BLaER1 treated with 17β-estradiol and CSF1 and Interleukin-3, amounts not matched to agents 10 nM and 100 nM (cell line): Measurements from ENCODE around the gene DUSP15.

Experiments
- H3K27ac ChIP-seq, 11 experiments: shearing (Covaris generic); formaldehyde crosslinking; 2 replicates each; pipeline ENCODE4 v1.8.1; 2022
- H3K27me3 ChIP-seq, 11 experiments: shearing (Covaris generic); formaldehyde crosslinking; 2 replicates each; pipeline ENCODE4 v1.8.1; 2022
- H3K36me3 ChIP-seq, 11 experiments: shearing (Covaris generic); formaldehyde crosslinking; 2 replicates each; pipeline ENCODE4 v1.8.1; 2022
- H3K4me1 ChIP-seq, 10 experiments: shearing (Covaris generic); formaldehyde crosslinking; 2 replicates each; pipeline ENCODE4 v1.8.1; 2022
- H3K4me2 ChIP-seq, 11 experiments: shearing (Covaris generic); formaldehyde crosslinking; 2 replicates each; pipeline ENCODE4 v1.8.1; 2022
- H3K4me3 ChIP-seq, 10 experiments: shearing (Covaris generic); formaldehyde crosslinking; 2 replicates each; pipeline ENCODE4 v1.8.1; 2022
- H3K9ac ChIP-seq, 11 experiments: shearing (Covaris generic); formaldehyde crosslinking; 2 replicates each; pipeline ENCODE4 v1.8.1; 2022
- H3K9me3 ChIP-seq, 11 experiments: shearing (Covaris generic); formaldehyde crosslinking; replicated peaks in 1 of 11; 2 replicates each; pipeline ENCODE4 v1.8.1; 2022
- H4K20me1 ChIP-seq, 11 experiments: shearing (Covaris generic); formaldehyde crosslinking; 2 replicates each; pipeline ENCODE4 v1.8.1; 2022
- Cebpa-rat ChIP-seq, 11 experiments: shearing (Covaris generic); IDR thresholded peaks; 2 replicates each; pipeline ENCODE4 v1.8.1; 2022

The DUSP15 gene

GRCh38 chr20:31913431-31914157 is 43.3 kb upstream of the DUSP15 start:
- Histone ChIP-seq H4K20me1 (no peaks in the 10 kb centered on the region), H3K4me2 (no peak overlapping the region), H3K9ac (no peak overlapping the region), H3K4me3 (no peak overlapping the region), H3K27ac (no peak overlapping the region), H3K36me3 (no peaks in the 10 kb centered on the region), H3K9me3 (no peaks in the 10 kb centered on the region), H3K27me3 (no peaks in the 10 kb centered on the region), H3K4me1 (peaks cover 0 to 21% (median 11%) of the 10 kb centered on the region in 10 experiments; a peak in 15 of 20 replicates)
- TF ChIP-seq Cebpa-rat (IDR thresholded peaks at IDR 0.05), result no peak

GRCh38 chr20:31910071-31910803 is 39.9 kb upstream of the DUSP15 start:
- H3K9me3 ChIP-seq, result no peaks in the 10 kb centered on the region
- no peak overlapping the region for H3K4me3 ChIP-seq
- TF ChIP-seq Cebpa-rat (IDR thresholded peaks at IDR 0.05), result no peak
- no peak overlapping the region for H3K9ac ChIP-seq
- H4K20me1 ChIP-seq, result no peaks in the 10 kb centered on the region
- H3K27ac ChIP-seq, result no peak overlapping the region
- no peaks in the 10 kb centered on the region for H3K36me3 ChIP-seq
- no peaks in the 10 kb centered on the region for H3K27me3 ChIP-seq
- H3K4me2 ChIP-seq, result no peak overlapping the region
- peaks cover 0 to 11% (median 6%) of the 10 kb centered on the region in 10 experiments; a peak in 5 of 20 replicates for H3K4me1 ChIP-seq

GRCh38 chr20:31909253-31910070 is 39.1 kb upstream of the DUSP15 start:
- no peak overlapping the region for H3K27ac ChIP-seq
- H3K4me2 ChIP-seq, result no peak overlapping the region
- no peaks in the 10 kb centered on the region for H3K36me3 ChIP-seq
- H3K9ac ChIP-seq, result no peak overlapping the region
- TF ChIP-seq Cebpa-rat (IDR thresholded peaks at IDR 0.05), result no peak
- peaks cover 0 to 4% (median under 1%) of the 10 kb centered on the region in 10 experiments; a peak in 4 of 20 replicates for H3K4me1 ChIP-seq
- no peaks in the 10 kb centered on the region for H3K27me3 ChIP-seq
- no peak overlapping the region for H3K4me3 ChIP-seq
- H3K9me3 ChIP-seq, result no peaks in the 10 kb centered on the region
- H4K20me1 ChIP-seq, result no peaks in the 10 kb centered on the region

- Histone ChIP-seq H3K4me3 (no peak overlapping the region), H3K9me3 (no peaks in the 10 kb centered on the region), H3K27me3 (no peaks in the 10 kb centered on the region), H3K4me1 (peaks cover 0 to 3% (median 0%) of the 10 kb centered on the region in 10 experiments; a peak in 1 of 20 replicates), H3K9ac (no peak overlapping the region), H3K36me3 (no peaks in the 10 kb centered on the region), H3K4me2 (no peak overlapping the region), H3K27ac (no peak overlapping the region), H4K20me1 (no peaks in the 10 kb centered on the region)
- TF ChIP-seq Cebpa-rat (IDR thresholded peaks at IDR 0.05), result no peak
Observed at GRCh38 chr20:31908424-31908823, 38.1 kb upstream of the DUSP15 start.

- Histone ChIP-seq H3K9me3 (no peaks in the 10 kb centered on the region), H3K27ac (no peak overlapping the region), H3K36me3 (no peaks in the 10 kb centered on the region), H4K20me1 (no peaks in the 10 kb centered on the region), H3K4me2 (no peak overlapping the region), H3K9ac (no peak overlapping the region), H3K27me3 (no peaks in the 10 kb centered on the region), H3K4me3 (no peak overlapping the region), H3K4me1 (peaks cover 0 to 3% (median 0%) of the 10 kb centered on the region in 10 experiments; a peak in 1 of 20 replicates)
- no peak for TF ChIP-seq Cebpa-rat (IDR thresholded peaks at IDR 0.05)
Observed at GRCh38 chr20:31908016-31908415, 37.7 kb upstream of the DUSP15 start.

GRCh38 chr20:31907046-31907445 is 36.7 kb upstream of the DUSP15 start:
- Histone ChIP-seq H3K27me3 (no peaks in the 10 kb centered on the region), H3K4me2 (no peak overlapping the region), H3K4me1 (peaks cover 0 to 3% (median 0%) of the 10 kb centered on the region in 10 experiments; a peak in 1 of 20 replicates), H3K27ac (no peak overlapping the region), H3K9me3 (no peaks in the 10 kb centered on the region), H3K4me3 (no peak overlapping the region), H3K36me3 (no peaks in the 10 kb centered on the region), H4K20me1 (no peaks in the 10 kb centered on the region), H3K9ac (no peak overlapping the region)
- TF ChIP-seq Cebpa-rat (IDR thresholded peaks at IDR 0.05), result no peak

GRCh38 chr20:31906001-31906400 is 35.7 kb upstream of the DUSP15 start:
- no peaks in the 10 kb centered on the region for H4K20me1 ChIP-seq
- H3K4me3 ChIP-seq, result no peak overlapping the region
- H3K9ac ChIP-seq, result no peak overlapping the region
- no peaks in the 10 kb centered on the region for H3K27me3 ChIP-seq
- H3K27ac ChIP-seq, result no peak overlapping the region
- H3K9me3 ChIP-seq, result no peaks in the 10 kb centered on the region
- H3K36me3 ChIP-seq, result no peaks in the 10 kb centered on the region
- TF ChIP-seq Cebpa-rat (IDR thresholded peaks at IDR 0.05), result no peak
- no peak overlapping the region for H3K4me2 ChIP-seq
- H3K4me1 ChIP-seq, result peaks cover 0 to 3% (median 0%) of the 10 kb centered on the region in 10 experiments; a peak in 1 of 20 replicates

GRCh38 chr20:31903627-31904386 is 33.5 kb upstream of the DUSP15 start:
- no peak for TF ChIP-seq Cebpa-rat (IDR thresholded peaks at IDR 0.05)
- H3K27me3 ChIP-seq, result no peaks in the 10 kb centered on the region
- H3K4me1 ChIP-seq, result no peaks in the 10 kb centered on the region
- H3K9ac ChIP-seq, result no peak overlapping the region
- H3K27ac ChIP-seq, result no peak overlapping the region
- H3K36me3 ChIP-seq, result no peaks in the 10 kb centered on the region
- no peak overlapping the region for H3K4me3 ChIP-seq
- no peaks in the 10 kb centered on the region for H3K9me3 ChIP-seq
- H4K20me1 ChIP-seq, result no peaks in the 10 kb centered on the region
- H3K4me2 ChIP-seq, result no peak overlapping the region
